Ureter (tissue), 1 donor: ENCODE data around the gene HMX1. TPM values are rescaled to one million over a fixed set of nuclear protein-coding genes. Genes with fewer than 3 reads are reported as not detected.

Experiments
- DNase-seq: peaks from one replicate; pipeline ENCODE4 v3.0.0-alpha.2; 2020; ENCODE audit warnings: low spot score
- total RNA-seq: library from RNA; stranded (reverse); gene quantifications from one replicate; pipeline ENCODE4 v1.2.4, GENCODE V29; 2023
- donor health status: DM: yes; HTN: yes; CAD: no.

Gene HMX1
- total RNA-seq, 1 donor from 2014 or later: not detected

GRCh38 chr4:8840816-8841455 lies 30.7 kb downstream of the HMX1 start:
- DNase-seq: peak; percentile 29

GRCh38 chr4:8840006-8840793 lies 31.4 kb downstream of the HMX1 start:
- peak; percentile 28 for DNase-seq

GRCh38 chr4:8838961-8839431 lies 32.6 kb downstream of the HMX1 start:
- peak; percentile 20 for DNase-seq

- DNase-seq: peak; percentile 4
These were observed 33.2 kb downstream of the HMX1 start for GRCh38 chr4:8838296-8838960.

- DNase-seq: peak; percentile 32
These were observed 34.3 kb downstream of the HMX1 start for GRCh38 chr4:8837181-8837841.

GRCh38 chr4:8836664-8837171 lies 34.9 kb downstream of the HMX1 start:
- peak; percentile 22 for DNase-seq

- DNase-seq: peak; percentile 34
These were observed 35.9 kb downstream of the HMX1 start for GRCh38 chr4:8835521-8836365.

- peak; percentile 29 for DNase-seq
These were observed 36.9 kb downstream of the HMX1 start for GRCh38 chr4:8834681-8835220.

GRCh38 chr4:8832113-8832915 lies 39.3 kb downstream of the HMX1 start:
- DNase-seq: peak; percentile 34

- peak; percentile 35 for DNase-seq
These were observed 40.2 kb downstream of the HMX1 start for GRCh38 chr4:8831221-8832112.

GRCh38 chr4:8830611-8831200 lies 40.9 kb downstream of the HMX1 start:
- peak; percentile 32 for DNase-seq

- DNase-seq: peak; percentile 24
These were observed 41.6 kb downstream of the HMX1 start for GRCh38 chr4:8830056-8830455.

- peak; percentile 6 for DNase-seq
These were observed 42.1 kb downstream of the HMX1 start for GRCh38 chr4:8829584-8829983.

GRCh38 chr4:8828869-8829268 lies 42.8 kb downstream of the HMX1 start:
- DNase-seq: no peak

- DNase-seq: no peak
These were observed 50.3 kb downstream of the HMX1 start for GRCh38 chr4:8821151-8821950.

- peak; percentile 29 for DNase-seq
These were observed 51.2 kb downstream of the HMX1 start for GRCh38 chr4:8820178-8821102.
